ENCODE results near the gene GRIN2C. TPM values are rescaled to one million over a fixed set of nuclear protein-coding genes. Genes with fewer than 3 reads are reported as not detected.
A peak's percentile ranks its signal among the peaks of the same experiment; 100 is the strongest.

The GRIN2C gene
- total and polyA plus RNA-seq, 2 donors (not counting 3 experiments of a cell fraction or from before 2014, with no cell fraction given), result 0.04 to 0.60 TPM

GRCh38 chr17:74872313-74873036, 12.8 kb upstream of the GRIN2C start, which contains the start of gene FDXR:
TSS of gene FDXR (minus strand) at chr17:74872994. CDS start at chr17:74872944, 50 bp downstream.
- Histone ChIP-seq H3K4me2 (ENCODE audit: insufficient read depth, low read length) (peak within 1 kb of the TSS; percentile 84), H3K9me3 (replicated peaks; ENCODE audit: control insufficient read depth, insufficient read depth, low read length) (no peaks in the 10 kb centered on the region), H3K27ac (ENCODE audit: insufficient read depth, low read depth, low read length) (peak within 1 kb of the TSS; percentile 75), H3K9ac (replicated peaks; ENCODE audit: extremely low read depth, insufficient read depth, low read length) (peak within 1 kb of the TSS; percentile 91), H3K4me3 (replicated peaks in 1 of 3; ENCODE audit: insufficient read depth in 1 of 3, low read depth in 1 of 3, low read length in 3 of 3) (peak within 1 kb of the TSS; percentile 67 to 83 (median 71)), H3K36me3 (ENCODE audit: control insufficient read depth in 2 of 2, extremely low read depth in 1 of 2, insufficient read depth in 2 of 2, low read length in 2 of 2) (no peaks in the 10 kb centered on the region), H2AFZ (ENCODE audit: low read depth, low read length) (peak within 1 kb of the TSS; percentile 83), H3K4me1 (ENCODE audit: control insufficient read depth, extremely low read depth, insufficient read depth, low read length) (peaks cover 26% of the 10 kb centered on the region), H3K9me1 (replicated peaks; ENCODE audit: control insufficient read depth, extremely low read depth, insufficient read depth, low read length) (no peaks in the 10 kb centered on the region), H4K20me1 (replicated peaks; ENCODE audit: control insufficient read depth, extremely low read depth, insufficient read depth, low read length) (no peaks in the 10 kb centered on the region), H3K27me3 (ENCODE audit: control insufficient read depth in 2 of 2, insufficient read depth in 2 of 2, low read length in 2 of 2) (no peaks in the 10 kb centered on the region), H3K79me2 (ENCODE audit: control insufficient read depth, insufficient read depth, low read length) (no peaks in the 10 kb centered on the region)
- TF ChIP-seq JUN (IDR thresholded peaks at IDR 0.05; ENCODE audit: borderline replicate concordance, insufficient read depth, insufficient read length, low read depth), result no peak
- TF ChIP-seq GATA2 (IDR thresholded peaks at IDR 0.05; ENCODE audit: insufficient read depth, insufficient read length, low read depth, low read length), result no peak
- TF ChIP-seq EZH2 (IDR thresholded peaks at IDR 0.05; ENCODE audit: borderline replicate concordance, low read depth, low read length, severe bottlenecking), result no peak
- TF ChIP-seq MYC (IDR thresholded peaks at IDR 0.05; ENCODE audit: low read depth, low read length), result no peak
- peak; percentile 97 for TF ChIP-seq POLR2AphosphoS5 (IDR thresholded peaks at IDR 0.05; ENCODE audit: insufficient read depth, low read depth, low read length)
- no peak for TF ChIP-seq CTCF (IDR thresholded peaks at IDR 0.05; ENCODE audit: extremely low read depth in 1 of 2, insufficient read depth in 1 of 2, low read depth in 1 of 2, low read length in 2 of 2)
- no peak for TF ChIP-seq MAX (IDR thresholded peaks at IDR 0.05; ENCODE audit: insufficient read depth, insufficient read length)
- TF ChIP-seq POLR2A (IDR thresholded peaks at IDR 0.05; ENCODE audit: low read depth, low read length), result peak; percentile 91
- no peak for TF ChIP-seq FOS (IDR thresholded peaks at IDR 0.05; ENCODE audit: borderline replicate concordance, insufficient read depth, low read length)
- no TSS peak for BruUV-seq (replicated peaks)
- dilution Hi-C loops (cut with MboI; ENCODE audit: extremely low pct_ligation_motif_present, low sequenced_read_pairs), result no loop called here
- intact Hi-C loops (cut with micrococcal nuclease), result loop anchor here (1.0 to 5.0 kb wide), 2 partner anchors 95 to 124 kb away; partner anchors contain the start of genes NAT9 and NHERF1
- FAIRE-seq (no peak), DNase-seq (ENCODE audit: low read depth, low spot score) (no peak)
- POLR2A ChIA-PET, result interaction anchor here (0.6 to 1.5 kb wide), 16 partner anchors 9 to 509 kb away, joined by 3 to 8 read pairs (median 4); partner anchors contain the start of genes HID1, MRPL58 and NAT9
- CTCF ChIA-PET, result interaction anchor here (0.8 to 2.4 kb wide), 11 partner anchors 10 to 215 kb away, joined by 3 to 29 read pairs (median 6); partner anchors contain the start of gene FADS6
